HepG2 (cell line): Measurements from ENCODE around the gene NLRX1. TPM values are rescaled to one million over a fixed set of nuclear protein-coding genes. Genes with fewer than 3 reads are reported as not detected.

ENCODE experiments used
- ATAC-seq: fragments of 200-7000 bp; cut with Tn5 transposase; 3 replicates; pipeline ENCODE4 v1.9.1; 2020; ENCODE audit warnings: mild to moderate bottlenecking, moderate library complexity
- BruUV-seq: library from RNA; stranded (reverse); fragments of 400-500 nt; replicated peaks from 2 replicates; lab custom pipeline; 2021; lab: Mats Ljungman, UMichigan
- CTCF ChIA-PET: fragments of 300-600 bp; formaldehyde crosslinking; extraction: SDS; loops from one replicate; lab custom pipeline; 2021; ENCODE audit warnings: low total read pairs, inconsistent platforms, low intra/inter-chr PET ratio; lab: Yijun Ruan, JAX
- POLR2A ChIA-PET: fragments of 350-600 bp; sonication (Branson Sonifier 250); formaldehyde crosslinking; loops from one replicate; lab custom pipeline; 2020; ENCODE audit warnings: antibody characterized with exemption, inconsistent platforms; lab: Yijun Ruan, JAX
- DNase-seq: peaks from one replicate; pipeline ENCODE4 v3.0.0-alpha.2; 2015; ENCODE audit warnings: low spot score
- FAIRE-seq: peaks from 3 replicates; lab custom pipeline; 2011; peaks lifted over from hg19 to GRCh38; lab: Jason Lieb, UNC
- H2AFZ ChIP-seq: one replicate; pipeline ENCODE4 v1.6.1; 2011; ENCODE audit warnings: low read length, inconsistent platforms
- H3K27ac ChIP-seq: fragments of 300-600 bp; 3 replicates; pipeline ENCODE4 v1.8.0; 2011; ENCODE audit warnings: mixed run types, mild to moderate bottlenecking, mixed read lengths, low read length, inconsistent platforms; ENCODE audit not compliant: insufficient read depth; ENCODE audit errors: extremely low read length
- H3K27me3 ChIP-seq, 2 experiments: fragments of 200-600 bp in 1 of 2; 2 replicates in 1 of 2; 3 replicates in 1 of 2; pipeline versions ENCODE4 v1.6.0 to v1.8.0; 2011; ENCODE audit warnings: low read length in 2 of 2, mild to moderate bottlenecking in 2 of 2, moderate library complexity in 2 of 2, inconsistent platforms in 1 of 2; ENCODE audit not compliant: insufficient read depth in 2 of 2, control insufficient read depth in 1 of 2
- H3K36me3 ChIP-seq, 2 experiments: fragments of 200-600 bp in 1 of 2; replicated peaks in 1 of 2; 2 replicates in 1 of 2; 3 replicates in 1 of 2; pipeline versions ENCODE4 v1.5.1 to v1.8.0; 2011; ENCODE audit warnings: low read length in 2 of 2, inconsistent platforms in 1 of 2; ENCODE audit not compliant: insufficient read depth in 2 of 2, control insufficient read depth in 1 of 2
- H3K4me1 ChIP-seq: 2 replicates; pipeline ENCODE4 v1.5.1; 2012; ENCODE audit warnings: low read length, inconsistent platforms; ENCODE audit not compliant: insufficient read depth
- H3K4me2 ChIP-seq: 2 replicates; pipeline ENCODE4 v1.6.0; 2011; ENCODE audit warnings: low read depth, low read length, inconsistent platforms
- H3K4me3 ChIP-seq, 3 experiments: fragments of 200-600 bp in 1 of 3; sonication (generic), shearing (Covaris generic) in 1 of 3; replicated peaks in 1 of 3; 2 replicates each; pipeline ENCODE4 v1.5.1; 2011 to 2016; ENCODE audit warnings: low read length in 3 of 3, inconsistent platforms in 2 of 3, low read depth in 2 of 3, mild to moderate bottlenecking in 2 of 3, control low read depth in 1 of 3, mixed read lengths in 1 of 3; ENCODE audit not compliant: insufficient read depth in 1 of 3
- H3K79me2 ChIP-seq: one replicate; pipeline ENCODE4 v1.6.1; 2011; ENCODE audit warnings: low read length, inconsistent platforms; ENCODE audit not compliant: insufficient read depth
- H3K9ac ChIP-seq: 2 replicates; pipeline ENCODE4 v1.6.0; 2011; ENCODE audit warnings: mild to moderate bottlenecking, low read depth, low read length, inconsistent platforms; ENCODE audit not compliant: insufficient read depth
- H3K9me3 ChIP-seq: 2 replicates; pipeline ENCODE4 v1.5.1; 2012; ENCODE audit warnings: mild to moderate bottlenecking, low read length
- H4K20me1 ChIP-seq: 2 replicates; pipeline ENCODE4 v1.6.0; 2011; ENCODE audit warnings: inconsistent platforms, mild to moderate bottlenecking, low read length, moderate library complexity; ENCODE audit not compliant: insufficient read depth
- CC2D1A ChIP-seq: sonication (generic); formaldehyde crosslinking; IDR thresholded peaks from 2 replicates; pipeline ENCODE4 v1.8.1; 2023; ENCODE audit warnings: mild to moderate bottlenecking, missing genetic modification reagents
- FOXK1 ChIP-seq: sonication (generic); formaldehyde crosslinking; IDR thresholded peaks from 2 replicates; pipeline ENCODE4 v1.4.0; 2020; ENCODE audit warnings: low read depth, missing genetic modification reagents, borderline replicate concordance
- GMEB1 ChIP-seq: sonication (generic); formaldehyde crosslinking; IDR thresholded peaks from 2 replicates; pipeline ENCODE4 v1.5.1; 2020; ENCODE audit warnings: missing genetic modification reagents, mild to moderate bottlenecking, borderline replicate concordance
- KLF6 ChIP-seq: IDR thresholded peaks from 2 replicates; pipeline ENCODE4 v1.8.0; 2016; ENCODE audit warnings: missing biosample characterization, missing genetic modification reagents
- MTA3 ChIP-seq: sonication (generic); formaldehyde crosslinking; IDR thresholded peaks from 2 replicates; pipeline ENCODE4 v1.4.0; 2020; ENCODE audit warnings: missing genetic modification reagents
- PHB2 ChIP-seq: fragments of 450-650 bp; IDR thresholded peaks from 2 replicates; pipeline ENCODE4 v1.6.1; 2018; ENCODE audit not compliant: partially characterized antibody
- POLR2A ChIP-seq, 2 experiments: IDR thresholded peaks; 2 replicates each; pipeline ENCODE4 v1.6.1; 2011; ENCODE audit warnings: low read depth in 2 of 2, low read length in 2 of 2, mild to moderate bottlenecking in 1 of 2, moderate library complexity in 1 of 2; ENCODE audit not compliant: insufficient read depth in 1 of 2
- TEAD2 ChIP-seq: sonication (generic); formaldehyde crosslinking; IDR thresholded peaks from 2 replicates; pipeline ENCODE4 v1.9.0; 2021; ENCODE audit warnings: missing genetic modification reagents
- ZBTB14 ChIP-seq: sonication (generic); formaldehyde crosslinking; IDR thresholded peaks from 2 replicates; pipeline ENCODE4 v1.4.0; 2020; ENCODE audit warnings: missing genetic modification reagents
- ZEB1 ChIP-seq: IDR thresholded peaks from 2 replicates; pipeline ENCODE4 v1.6.1; 2012; ENCODE audit warnings: mild to moderate bottlenecking, low read depth, inconsistent platforms; ENCODE audit not compliant: insufficient replicate concordance
- ZNF337 ChIP-seq: sonication (generic); formaldehyde crosslinking; IDR thresholded peaks from 2 replicates; pipeline ENCODE4 v1.5.1; 2020; ENCODE audit warnings: missing genetic modification reagents, low read depth, mild to moderate bottlenecking, borderline replicate concordance
- ZNF34 ChIP-seq: sonication (generic); formaldehyde crosslinking; IDR thresholded peaks from 2 replicates; pipeline ENCODE4 v1.4.0; 2020; ENCODE audit warnings: mild to moderate bottlenecking, missing genetic modification reagents, borderline replicate concordance
- WGBS: methylation state at CpG from one replicate; pipeline ENCODE4 v1.1.6; 2017; ENCODE audit warnings: low lambda C conversion rate; 5-methylcytosine and 5-hydroxymethylcytosine counted together
- in situ Hi-C: cut with HindIII; loops from 2 replicates; pipeline ENCODE4 v1.10.0; 2017; ENCODE audit warnings: low pct_unique_long_range_greater_than_20kb; ENCODE audit not compliant: extremely low pct_ligation_motif_present
- intact Hi-C: fragments of 100-400 bp; cut with micrococcal nuclease; formaldehyde crosslinking; loops from one replicate; pipeline ENCODE4 v1.10.0; 2022; ENCODE audit not compliant: unreplicated experiment
- polyA plus RNA-seq, 8 experiments: library from polyadenylated mRNA; depleted of rRNA in 3 of 8; stranded (reverse) in 7 of 8; unstranded in 1 of 8; fragments of >200 nt; fragmentation: Illumina TruSeq in 4 of 8; extraction: Trizol in 4 of 8; gene quantifications; 2 replicates each; pipeline versions ENCODE4 v1.2.1 to v1.2.3, GENCODE V29; 2011 to 2016; ENCODE audit warnings: low read depth in 4 of 8, missing spikeins in 1 of 8, mixed read lengths in 1 of 8; ENCODE audit not compliant: insufficient read depth in 1 of 8
- total RNA-seq, 5 experiments: library from RNA; depleted of rRNA; stranded (reverse); fragments of >200 nt; fragmentation: Illumina TruSeq; extraction: Trizol; gene quantifications; 2 replicates each; pipeline ENCODE4 v1.2.3, GENCODE V29; 2016; ENCODE audit warnings: low read depth in 1 of 5

NLRX1 gene
- total and polyA plus RNA-seq, 2 of the 13 experiments (the other 11 are each of a cell fraction or from before 2014, with no cell fraction given), result 8.7 to 11.0 TPM

- Histone ChIP-seq H2AFZ (no peak overlapping the region), H3K4me1 (peaks cover 33% of the 10 kb centered on the region), H3K9me3 (no peaks in the 10 kb centered on the region), H3K4me3 (no peak overlapping the region), H4K20me1 (no peaks in the 10 kb centered on the region), H3K9ac (no peak overlapping the region), H3K4me2 (no peak overlapping the region), H3K36me3 (no peaks in the 10 kb centered on the region), H3K27ac (no peak overlapping the region), H3K27me3 (peaks cover 3 to 16% of the 10 kb centered on the region in 2 experiments), H3K79me2 (no peaks in the 10 kb centered on the region)
- intact Hi-C loops (no loop called here), in situ Hi-C loops (no loop called here)
- ChIA-PET POLR2A (no interaction called here), CTCF (no interaction called here)
- DNase-seq, result no peak
- 58% methylated on average over 4 of the region's 4 CpGs for WGBS
- TF ChIP-seq FOXK1 (CRISPR knock-in tag) (no peak), ZNF337 (no peak), KLF6 (CRISPR knock-in tag) (no peak), ZBTB14 (CRISPR knock-in tag) (no peak), GMEB1 (CRISPR knock-in tag) (no peak), CC2D1A (CRISPR knock-in tag) (no peak), ZEB1 (no peak), TEAD2 (CRISPR knock-in tag) (no peak), POLR2A (IDR thresholded peaks at IDR 0.05; ENCODE audit: insufficient read depth in 1 of 2, low read depth in 2 of 2, low read length in 2 of 2) (no peak), ZNF34 (CRISPR knock-in tag) (no peak), PHB2 (no peak), MTA3 (CRISPR knock-in tag) (no peak)
- no peak for FAIRE-seq
- BruUV-seq, result no TSS peak
- no peak for ATAC-seq
Measured at GRCh38 chr11:119189393-119189792, 20.9 kb downstream of the NLRX1 start.
